Measurements from ENCODE around the gene NSL1. TPM values are rescaled to one million over a fixed set of nuclear protein-coding genes. Genes with fewer than 3 reads are reported as not detected.
"Not testable (repeated sequence)": the region's sequence is repeated elsewhere in the genome, so short reads cannot be mapped to it uniquely, and the experiment has no call there.

The NSL1 gene
- total RNA-seq, 1 experiment from 2014 or later = 61.3 TPM

DNA sequence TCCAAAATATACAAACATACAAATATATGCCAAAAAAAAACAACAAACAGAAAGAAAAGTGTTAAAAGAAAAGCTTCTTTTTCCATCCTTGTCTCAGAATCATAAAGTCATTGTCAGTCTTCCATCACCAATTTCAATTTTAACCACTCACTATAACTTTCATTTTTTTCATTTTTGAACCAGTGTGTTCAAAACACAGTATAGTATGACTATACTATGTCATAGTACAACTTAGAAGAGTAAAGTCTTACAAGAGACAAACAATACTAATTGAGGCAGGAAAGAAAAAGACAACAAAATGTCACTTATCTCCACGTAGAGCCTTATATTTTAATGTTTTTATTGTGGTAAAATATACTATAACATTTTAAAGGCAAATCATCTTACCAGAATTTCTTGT, 7.6 kb downstream of the NSL1 start:
- DNase-seq (ENCODE audit: low read depth) = no peak

GRCh38 chr1:212782422-212783154, 9.0 kb downstream of the NSL1 start:
- peak; percentile 28 for DNase-seq (ENCODE audit: low read depth)

GRCh38 chr1:212781225-212781624, 10.4 kb downstream of the NSL1 start:
- no peak for DNase-seq (ENCODE audit: low read depth)

GRCh38 chr1:212780759-212781158, 10.8 kb downstream of the NSL1 start:
- DNase-seq (ENCODE audit: low read depth) = no peak

DNA sequence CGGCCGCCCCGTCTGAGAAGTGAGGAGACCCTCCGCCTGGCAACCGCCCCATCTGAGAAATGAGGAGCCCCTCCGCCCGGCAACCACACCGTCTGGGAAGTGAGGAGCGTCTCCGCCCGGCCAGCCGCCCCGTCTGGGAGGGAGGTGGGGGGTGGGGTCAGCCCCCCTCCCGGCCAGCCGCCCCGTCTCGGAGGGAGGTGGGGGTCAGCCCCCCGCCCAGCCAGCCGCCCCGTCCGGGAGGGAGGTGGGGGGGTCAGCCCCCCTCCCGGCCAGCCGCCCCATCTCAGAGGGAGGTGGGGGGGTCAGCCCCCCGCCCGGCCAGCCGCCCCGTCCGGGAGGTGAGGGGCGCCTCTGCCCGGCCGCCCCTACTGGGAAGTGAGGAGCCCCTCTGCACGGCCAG, 12.5 kb downstream of the NSL1 start:
- DNase-seq (ENCODE audit: low read depth) = not testable (repeated sequence)

GRCh38 chr1:212777151-212777550, 14.4 kb downstream of the NSL1 start:
- no peak for DNase-seq (ENCODE audit: low read depth)

DNA sequence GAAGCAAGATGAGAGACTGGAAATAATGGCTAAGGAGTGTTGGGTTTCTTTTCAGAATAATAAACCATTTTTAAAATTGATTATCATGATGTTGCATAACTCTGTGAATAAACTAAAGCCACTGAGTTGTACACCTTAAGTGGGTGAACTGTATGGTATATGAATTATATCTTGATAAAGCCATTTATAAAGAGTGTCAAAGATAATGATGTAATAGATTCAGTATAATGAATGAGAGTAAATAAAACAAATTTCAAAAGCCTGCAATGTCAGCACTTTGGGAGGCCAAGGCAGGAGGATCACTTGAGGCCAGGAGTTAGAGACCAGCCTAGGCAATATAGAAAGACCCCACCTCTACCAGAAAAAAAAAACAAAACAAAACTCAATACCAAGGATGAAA, 16.3 kb downstream of the NSL1 start:
- DNase-seq (ENCODE audit: low read depth) = no peak

- DNase-seq (ENCODE audit: low read depth) = peak; percentile 32
Observed at GRCh38 chr1:212774584-212774983, 17.0 kb downstream of the NSL1 start.

DNA sequence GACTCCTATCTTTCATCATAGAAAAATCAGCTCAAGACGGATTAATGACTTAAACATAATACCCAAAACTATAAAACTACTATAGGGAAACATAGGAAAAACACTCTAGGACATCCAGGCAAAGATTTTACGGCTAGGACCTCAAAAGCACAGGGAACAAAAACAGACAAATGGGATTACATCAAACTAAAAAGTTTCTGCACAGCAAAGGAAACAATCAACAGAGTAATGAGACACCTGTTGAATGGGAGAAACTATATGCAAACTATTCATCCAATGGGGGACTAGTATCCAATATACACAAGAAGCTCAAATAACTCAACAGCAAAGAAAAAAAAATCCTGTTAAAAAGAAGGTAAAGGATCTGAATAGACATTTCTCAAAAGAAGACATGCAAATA, 18.6 kb downstream of the NSL1 start:
- DNase-seq (ENCODE audit: low read depth) = no peak

DNA sequence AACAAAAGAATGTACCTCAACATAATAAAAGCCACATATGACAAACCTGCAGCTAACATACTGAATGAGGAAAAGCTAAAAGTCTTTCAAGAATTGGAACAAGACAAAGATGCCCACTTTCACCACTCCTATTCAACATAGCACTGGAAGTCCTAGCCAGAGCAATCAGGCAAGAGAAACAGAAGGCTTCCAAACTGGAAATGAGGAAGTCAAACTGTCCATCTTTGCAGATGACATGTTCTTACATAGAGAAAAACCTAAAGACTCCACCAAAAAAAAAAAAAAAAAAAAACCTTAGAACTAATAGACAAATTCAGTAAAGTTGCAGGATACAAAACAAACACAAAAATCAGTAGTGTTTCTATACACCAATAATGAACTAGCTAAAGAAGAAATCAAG, 20.2 kb downstream of the NSL1 start:
- no peak for DNase-seq (ENCODE audit: low read depth)

DNA sequence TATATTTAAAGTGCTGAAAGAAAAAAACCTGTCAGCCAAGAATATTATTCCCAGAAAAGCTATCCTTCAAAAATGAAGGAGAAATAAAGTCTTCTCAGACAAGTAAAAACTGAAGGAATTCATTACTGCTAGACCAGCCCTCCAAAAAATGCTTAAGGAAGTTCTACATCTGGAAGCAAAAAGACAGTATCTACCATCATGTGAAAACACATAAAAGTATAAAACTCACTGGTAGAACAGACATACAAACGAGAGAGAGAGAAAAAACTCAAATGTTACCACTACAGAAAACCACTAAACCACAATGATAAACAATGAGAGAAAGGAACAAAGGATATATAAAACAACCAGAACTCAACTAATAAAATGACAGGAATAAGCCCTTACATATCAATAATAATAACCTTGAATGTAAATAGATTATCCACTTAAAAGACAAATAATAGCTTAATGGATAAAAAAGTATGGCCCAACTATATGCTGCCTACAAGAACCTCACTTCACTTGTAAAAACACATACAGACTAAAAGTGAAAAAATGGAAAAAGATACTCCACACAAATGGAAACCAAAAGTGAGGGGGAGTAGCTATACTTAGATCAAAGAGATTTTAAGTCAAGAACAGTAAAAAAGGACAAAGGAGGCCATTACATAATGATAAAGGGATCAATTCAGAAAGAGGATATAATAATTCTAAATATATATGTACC, 22.0 kb downstream of the NSL1 start:
- DNase-seq (ENCODE audit: low read depth) = no peak

DNA sequence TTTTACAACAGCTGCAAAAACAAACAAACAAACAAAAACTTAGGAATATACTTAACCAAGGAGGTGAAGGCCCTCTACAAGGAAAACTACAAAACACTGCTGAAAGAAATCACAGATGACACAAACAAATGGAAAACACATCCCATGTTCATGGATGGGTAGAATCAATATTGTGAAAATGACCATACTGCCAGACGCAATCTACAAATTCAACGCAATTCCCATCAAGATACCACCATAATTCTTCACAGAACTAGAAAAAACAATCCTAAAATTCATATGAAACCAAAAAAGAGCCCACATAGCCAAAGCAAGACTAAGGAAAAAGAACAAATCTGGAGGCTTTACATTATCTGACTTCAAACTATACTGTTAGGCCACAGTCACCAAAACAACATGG, 24.8 kb downstream of the NSL1 start:
- not testable (repeated sequence) for DNase-seq (ENCODE audit: low read depth)

DNA sequence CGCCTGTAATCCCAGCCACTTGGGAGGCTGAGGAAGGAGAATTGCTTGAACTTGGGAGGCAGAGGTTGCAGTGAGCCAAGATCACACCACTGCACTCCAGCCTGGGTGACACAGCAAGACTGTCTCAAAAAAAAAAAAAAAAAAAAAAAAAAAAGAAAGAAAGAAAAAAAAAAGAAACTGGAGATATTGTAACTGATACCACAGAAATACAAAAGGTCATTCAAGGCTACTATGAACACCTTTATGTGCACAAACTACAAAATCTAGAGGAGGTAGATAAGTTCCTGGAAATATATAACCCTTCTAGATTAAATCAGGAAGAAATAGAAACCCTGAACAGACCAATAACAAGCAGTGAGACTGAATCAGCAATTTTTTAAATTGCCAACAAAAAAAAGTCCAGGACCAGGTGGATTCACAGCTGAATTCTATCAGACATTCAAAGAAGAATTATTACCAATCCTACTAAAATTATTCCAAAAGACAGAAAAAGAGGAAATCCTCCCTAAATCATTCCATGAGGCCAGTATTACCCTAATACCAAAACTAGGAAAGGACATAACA, 26.8 kb downstream of the NSL1 start:
- not testable (repeated sequence) for DNase-seq (ENCODE audit: low read depth)

- DNase-seq (ENCODE audit: low read depth) = no peak
Observed at GRCh38 chr1:212762839-212763238, 28.7 kb downstream of the NSL1 start.

- no peak for DNase-seq (ENCODE audit: low read depth)
Observed at GRCh38 chr1:212762234-212762633, 29.3 kb downstream of the NSL1 start.

DNA sequence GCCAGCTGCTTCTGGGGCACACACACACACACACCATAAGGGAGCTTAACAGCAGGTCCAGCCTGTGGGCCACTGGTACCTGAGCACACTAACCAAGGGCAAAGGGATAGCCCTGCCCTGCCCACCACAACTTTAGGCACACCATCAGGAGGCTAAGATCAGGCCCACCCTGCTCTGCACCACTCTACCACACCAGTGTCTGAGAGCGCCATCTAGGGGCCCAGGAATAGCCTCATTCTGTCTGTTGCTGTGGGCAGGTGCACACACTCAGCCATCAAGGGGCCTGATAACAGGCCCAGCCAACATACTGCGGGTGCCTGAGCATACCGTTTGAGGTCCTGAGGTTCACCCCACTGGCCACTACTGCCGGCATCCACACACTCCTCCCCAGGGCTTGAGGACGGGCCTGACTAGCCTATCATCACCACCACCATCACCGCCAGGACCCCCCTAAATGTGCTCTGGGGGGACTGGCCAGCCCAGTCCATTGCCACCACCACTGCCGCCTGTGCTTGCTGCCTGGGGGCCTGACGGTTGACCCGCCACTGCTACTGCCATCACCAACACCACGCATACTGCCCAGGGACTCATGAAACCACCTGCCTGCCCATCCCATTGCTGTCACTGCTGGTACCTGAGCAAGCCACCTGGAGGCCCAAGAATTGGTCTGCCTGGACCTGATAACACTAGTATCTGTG, 31.3 kb downstream of the NSL1 start:
- DNase-seq (ENCODE audit: low read depth) = peak; percentile 37

- DNase-seq (ENCODE audit: low read depth) = no peak
Observed at GRCh38 chr1:212759683-212760082, 31.9 kb downstream of the NSL1 start.

DNA sequence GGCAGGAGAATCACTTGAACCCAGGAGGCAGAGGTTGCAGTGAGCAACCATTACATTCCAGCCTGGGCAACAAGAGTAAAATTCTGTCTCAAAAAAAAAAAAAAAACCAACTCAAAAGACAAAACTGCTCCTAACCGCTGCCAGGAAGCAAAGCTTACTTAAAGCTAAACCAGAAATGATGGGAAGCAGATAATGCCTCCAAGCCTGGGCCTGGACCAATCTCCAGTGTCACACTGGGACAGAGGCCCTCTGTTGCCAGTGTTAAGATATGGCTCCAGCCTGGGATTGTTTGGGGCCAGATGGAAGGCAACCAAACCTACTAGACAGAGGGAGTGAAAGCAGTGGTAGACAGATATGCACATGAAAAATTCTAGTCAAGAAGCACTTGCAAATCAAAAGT, 36.9 kb downstream of the NSL1 start:
- no peak for DNase-seq (ENCODE audit: low read depth)

GRCh38 chr1:212754193-212754592, 37.4 kb downstream of the NSL1 start:
- no peak for DNase-seq (ENCODE audit: low read depth)

- DNase-seq (ENCODE audit: low read depth) = no peak
Observed at GRCh38 chr1:212753749-212754148, 37.8 kb downstream of the NSL1 start.

DNA sequence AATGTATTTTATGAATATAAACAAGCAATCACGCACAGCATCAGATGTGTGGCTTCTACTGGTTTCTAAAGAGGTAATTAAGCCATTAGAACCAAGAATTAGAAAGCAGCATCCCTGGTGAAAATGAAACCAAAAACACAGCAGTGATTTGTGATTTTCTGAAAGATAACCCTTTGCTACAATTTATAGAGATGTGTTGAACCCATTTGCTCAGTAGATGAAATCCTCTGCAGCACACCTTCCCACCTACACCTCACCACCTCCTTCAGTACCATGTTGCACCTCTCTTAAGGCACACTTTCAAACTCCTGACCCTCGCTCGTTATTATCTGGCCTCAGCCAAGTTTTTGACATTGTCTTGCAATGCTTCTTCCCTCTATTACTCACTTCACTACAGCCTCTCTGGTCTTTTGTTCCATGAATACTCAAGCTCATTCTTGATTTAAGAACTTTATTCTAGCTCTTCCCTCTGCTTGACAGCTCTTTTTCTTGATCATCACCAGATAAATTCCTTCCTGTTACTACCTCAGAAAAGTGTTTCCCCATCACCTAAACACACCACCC, 38.6 kb downstream of the NSL1 start:
- DNase-seq (ENCODE audit: low read depth) = no peak

DNA sequence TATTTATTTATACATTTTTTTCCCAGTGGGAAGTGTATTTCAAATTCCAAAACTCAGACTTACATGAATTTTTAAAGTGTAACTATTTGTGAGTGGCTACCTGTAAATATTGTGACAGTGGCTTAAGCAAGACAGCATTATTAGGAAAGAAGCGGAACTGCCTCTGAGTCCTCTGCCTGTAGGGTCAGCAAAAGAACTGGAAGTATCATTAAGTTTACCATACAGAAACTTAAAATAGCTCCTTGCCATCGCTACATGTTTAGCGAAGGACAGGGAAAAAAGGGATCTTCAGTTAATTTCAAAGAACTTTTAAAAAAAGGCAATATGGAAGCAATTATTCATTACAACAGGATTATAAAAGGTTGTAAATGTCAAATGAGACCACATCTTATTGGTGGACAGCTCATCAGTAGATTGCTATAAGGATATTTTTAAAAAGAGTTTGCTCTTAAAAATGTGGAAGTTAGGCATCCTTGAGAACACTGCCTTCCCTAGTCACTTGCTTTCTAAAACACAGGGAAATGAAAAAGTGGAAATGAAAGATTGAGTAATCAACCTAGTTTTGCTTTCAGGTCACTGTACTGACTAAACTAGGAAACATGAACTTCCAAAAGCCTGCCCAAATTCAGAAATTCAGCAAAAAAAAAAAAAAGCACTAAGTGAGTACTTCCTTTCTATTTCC, 39.2 kb downstream of the NSL1 start:
- DNase-seq (ENCODE audit: low read depth) = no peak
